BLaER1 (cell line): ENCODE results near the gene DPP3.

Source experiments
- H3K27ac ChIP-seq: shearing (Covaris generic); formaldehyde crosslinking; 2 replicates; pipeline ENCODE4 v1.8.1; 2022
- H3K27me3 ChIP-seq: shearing (Covaris generic); formaldehyde crosslinking; 2 replicates; pipeline ENCODE4 v1.8.1; 2022
- H3K36me3 ChIP-seq: shearing (Covaris generic); formaldehyde crosslinking; 2 replicates; pipeline ENCODE4 v1.8.1; 2022
- H3K4me1 ChIP-seq: shearing (Covaris generic); formaldehyde crosslinking; 2 replicates; pipeline ENCODE4 v1.8.1; 2022
- H3K4me2 ChIP-seq: shearing (Covaris generic); formaldehyde crosslinking; 2 replicates; pipeline ENCODE4 v1.8.1; 2022
- H3K4me3 ChIP-seq: shearing (Covaris generic); formaldehyde crosslinking; 2 replicates; pipeline ENCODE4 v1.8.1; 2022
- H3K9ac ChIP-seq: shearing (Covaris generic); formaldehyde crosslinking; 2 replicates; pipeline ENCODE4 v1.8.1; 2022
- H3K9me3 ChIP-seq: shearing (Covaris generic); formaldehyde crosslinking; 2 replicates; pipeline ENCODE4 v1.8.1; 2022
- H4K20me1 ChIP-seq: shearing (Covaris generic); formaldehyde crosslinking; 2 replicates; pipeline ENCODE4 v1.8.1; 2022
- Cebpa-rat ChIP-seq: shearing (Covaris generic); IDR thresholded peaks from 2 replicates; pipeline ENCODE4 v1.8.1; 2022

Gene DPP3

DNA sequence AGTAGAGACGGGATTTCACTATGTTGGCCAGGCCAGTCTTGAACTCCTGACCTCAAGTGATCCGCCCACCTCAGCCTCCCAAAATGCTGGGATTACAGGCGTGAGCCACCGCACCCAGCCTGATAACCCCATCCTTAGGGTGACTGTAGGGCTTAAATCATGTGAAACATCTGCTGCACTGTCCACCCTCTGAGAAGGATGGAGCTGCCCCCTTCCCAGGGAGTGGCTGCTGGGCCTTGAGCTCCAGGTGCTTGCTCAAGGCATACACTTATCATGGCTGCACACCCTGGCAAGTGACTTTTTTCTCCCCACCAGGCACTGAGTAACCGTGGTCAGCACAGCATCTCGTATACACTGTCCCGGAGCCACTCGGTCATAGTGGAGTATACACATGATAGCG, 8.2 kb upstream of the DPP3 start:
- Histone ChIP-seq H3K9me3 (no peaks in the 10 kb centered on the region), H3K4me3 (no peak overlapping the region), H3K27ac (no peak overlapping the region), H3K4me1 (peaks cover 20% of the 10 kb centered on the region), H4K20me1 (peaks cover 44% of the 10 kb centered on the region), H3K4me2 (no peak overlapping the region), H3K36me3 (peaks cover 75% of the 10 kb centered on the region), H3K27me3 (no peaks in the 10 kb centered on the region), H3K9ac (no peak overlapping the region)
- TF ChIP-seq Cebpa-rat, result no peak

DNA sequence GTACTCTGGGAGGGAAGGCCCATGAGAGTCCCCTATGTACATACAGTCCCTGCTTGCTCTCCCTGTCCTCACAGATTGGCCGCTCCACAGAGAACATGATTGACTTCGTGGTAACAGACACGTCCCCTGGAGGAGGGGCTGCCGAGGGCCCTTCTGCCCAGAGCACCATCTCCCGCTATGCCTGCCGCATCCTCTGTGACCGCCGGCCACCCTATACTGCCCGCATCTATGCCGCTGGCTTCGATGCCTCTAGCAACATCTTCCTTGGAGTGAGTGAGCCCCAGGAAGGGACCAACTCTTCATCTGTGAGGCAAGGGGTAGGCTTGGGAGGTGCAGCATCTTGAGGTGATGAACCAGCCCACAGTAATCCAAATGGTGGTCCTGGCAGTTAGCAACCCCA, 7.1 kb upstream of the DPP3 start:
- Histone ChIP-seq H4K20me1 (peaks cover 43% of the 10 kb centered on the region), H3K4me2 (no peak overlapping the region), H3K4me1 (peaks cover 9% of the 10 kb centered on the region), H3K27me3 (no peaks in the 10 kb centered on the region), H3K36me3 (peaks cover 85% of the 10 kb centered on the region), H3K4me3 (no peak overlapping the region), H3K9ac (no peak overlapping the region), H3K27ac (no peak overlapping the region), H3K9me3 (no peaks in the 10 kb centered on the region)
- TF ChIP-seq Cebpa-rat, result no peak

DNA sequence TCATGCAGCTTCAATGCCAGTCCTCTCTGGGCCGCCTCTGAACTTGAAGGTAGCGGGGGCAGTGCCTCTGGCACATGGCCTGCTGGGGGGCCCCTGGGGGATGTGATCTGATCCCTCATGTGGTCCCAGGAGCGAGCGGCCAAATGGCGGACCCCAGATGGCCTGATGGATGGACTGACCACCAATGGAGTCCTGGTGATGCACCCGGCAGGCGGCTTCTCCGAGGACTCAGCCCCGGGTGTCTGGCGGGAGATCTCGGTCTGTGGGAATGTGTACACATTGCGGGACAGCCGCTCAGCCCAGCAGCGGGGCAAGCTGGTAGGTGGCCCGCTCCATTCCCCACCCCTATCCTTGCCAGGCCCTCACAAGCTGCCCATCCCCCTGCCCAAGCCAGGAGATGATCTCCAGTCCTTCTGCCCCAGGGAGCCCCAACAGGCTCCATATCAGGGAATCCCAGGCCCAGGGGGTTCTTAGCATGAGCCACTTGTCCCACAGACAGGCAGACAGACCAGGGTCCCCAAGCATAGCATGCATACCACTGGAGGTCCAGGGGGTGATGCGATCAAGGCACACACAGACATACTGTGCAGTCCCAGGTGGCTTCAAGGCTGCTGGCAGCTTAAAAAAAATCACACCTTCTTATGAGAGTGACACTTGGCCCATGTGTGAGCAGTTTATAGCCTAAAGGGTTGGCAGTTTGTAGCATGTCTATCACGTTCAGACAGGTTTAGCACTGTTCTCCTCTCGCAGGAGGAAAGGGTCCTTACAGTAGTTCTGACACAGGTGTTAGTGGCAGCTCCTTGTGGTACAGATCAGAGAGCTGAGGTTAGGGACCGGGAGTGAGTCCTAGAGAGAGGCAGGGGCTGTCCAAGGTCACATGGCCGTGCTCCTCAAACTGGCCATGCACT, 6.4 kb upstream of the DPP3 start:
- Histone ChIP-seq H3K27ac (no peak overlapping the region), H3K9me3 (no peaks in the 10 kb centered on the region), H3K36me3 (peaks cover 85% of the 10 kb centered on the region), H3K4me1 (peaks cover 3% of the 10 kb centered on the region), H4K20me1 (peaks cover 41% of the 10 kb centered on the region), H3K27me3 (no peaks in the 10 kb centered on the region), H3K4me2 (no peak overlapping the region), H3K4me3 (no peak overlapping the region), H3K9ac (no peak overlapping the region)
- TF ChIP-seq Cebpa-rat, result no peak

DNA sequence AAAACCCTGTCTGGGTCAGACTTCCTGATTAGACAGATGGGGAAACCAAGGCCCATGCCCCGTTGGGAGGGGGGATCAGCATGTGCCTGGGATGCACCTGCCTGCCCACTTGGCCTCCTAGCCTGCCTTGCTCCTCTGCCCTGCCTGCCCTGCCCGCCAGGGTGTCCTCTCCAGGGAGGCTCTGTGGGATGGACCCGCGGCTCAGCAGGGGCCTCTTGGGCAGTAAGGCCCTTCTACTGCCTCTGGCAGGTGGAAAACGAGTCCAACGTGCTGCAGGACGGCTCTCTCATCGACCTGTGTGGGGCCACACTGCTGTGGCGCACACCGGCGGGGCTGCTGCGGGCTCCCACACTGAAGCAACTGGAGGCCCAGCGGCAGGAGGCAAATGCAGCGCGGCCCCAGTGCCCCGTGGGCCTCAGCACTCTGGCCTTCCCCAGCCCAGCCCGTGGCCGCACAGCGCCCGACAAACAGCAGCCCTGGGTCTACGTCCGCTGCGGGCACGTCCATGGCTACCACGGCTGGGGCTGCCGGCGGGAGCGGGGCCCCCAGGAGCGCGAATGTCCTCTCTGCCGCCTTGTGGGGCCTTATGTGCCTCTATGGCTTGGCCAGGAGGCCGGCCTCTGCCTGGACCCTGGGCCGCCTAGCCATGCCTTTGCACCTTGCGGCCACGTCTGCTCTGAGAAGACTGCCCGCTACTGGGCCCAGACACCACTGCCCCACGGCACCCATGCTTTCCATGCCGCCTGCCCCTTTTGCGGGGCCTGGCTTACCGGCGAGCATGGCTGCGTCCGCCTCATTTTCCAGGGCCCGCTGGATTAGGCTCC, 4.7 kb upstream of the DPP3 start:
- H3K27me3 ChIP-seq, result no peaks in the 10 kb centered on the region
- H3K36me3 ChIP-seq, result peaks cover 75% of the 10 kb centered on the region
- no peak overlapping the region for H3K27ac ChIP-seq
- H3K4me1 ChIP-seq, result peaks cover 8% of the 10 kb centered on the region
- no peaks in the 10 kb centered on the region for H3K9me3 ChIP-seq
- no peak overlapping the region for H3K4me3 ChIP-seq
- no peak overlapping the region; the same call in 1 of the 2 replicates for H3K4me2 ChIP-seq
- H3K9ac ChIP-seq, result no peak overlapping the region; the same call in 1 of the 2 replicates
- no peak for TF ChIP-seq Cebpa-rat
- peaks cover 40% of the 10 kb centered on the region for H4K20me1 ChIP-seq

DNA sequence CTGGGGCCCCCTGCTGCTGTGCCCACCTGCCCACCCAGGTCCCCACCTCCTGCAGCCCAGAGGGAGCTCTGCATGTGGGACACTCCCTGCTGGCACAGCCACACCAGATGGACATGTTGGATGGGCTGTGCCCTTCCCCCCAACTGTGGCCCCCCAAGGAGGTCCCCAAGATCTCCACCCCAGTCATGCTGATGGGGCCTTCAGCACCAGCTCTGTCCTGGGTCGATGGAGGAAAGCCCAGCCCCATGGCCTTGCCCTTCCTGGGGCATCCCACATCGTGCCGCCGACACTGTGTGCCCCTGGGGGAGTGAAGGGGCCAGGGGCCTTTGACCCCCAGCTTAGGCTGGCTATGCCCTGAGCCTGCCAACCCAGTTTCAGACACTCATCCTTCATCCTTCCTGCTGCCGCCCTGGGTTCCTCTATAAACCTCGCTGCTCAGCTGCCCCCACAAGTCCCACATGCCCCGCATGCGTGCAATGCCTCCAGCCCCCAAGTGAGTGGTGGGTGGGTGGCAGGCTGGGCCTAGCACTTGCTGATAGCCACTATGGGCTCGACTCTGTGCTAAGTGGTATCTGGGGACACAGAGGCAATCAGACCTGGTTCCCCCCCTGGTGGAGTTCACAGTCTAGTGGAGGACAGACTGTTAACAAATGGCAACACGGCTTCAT, 3.9 kb upstream of the DPP3 start:
- Histone ChIP-seq H3K4me1 (peaks cover 14% of the 10 kb centered on the region), H3K4me2 (no peak overlapping the region), H3K9me3 (no peaks in the 10 kb centered on the region), H3K27me3 (no peaks in the 10 kb centered on the region), H3K36me3 (peaks cover 68% of the 10 kb centered on the region), H4K20me1 (peaks cover 40% of the 10 kb centered on the region), H3K27ac (no peak overlapping the region), H3K9ac (no peak overlapping the region), H3K4me3 (no peak overlapping the region)
- no peak for TF ChIP-seq Cebpa-rat

DNA sequence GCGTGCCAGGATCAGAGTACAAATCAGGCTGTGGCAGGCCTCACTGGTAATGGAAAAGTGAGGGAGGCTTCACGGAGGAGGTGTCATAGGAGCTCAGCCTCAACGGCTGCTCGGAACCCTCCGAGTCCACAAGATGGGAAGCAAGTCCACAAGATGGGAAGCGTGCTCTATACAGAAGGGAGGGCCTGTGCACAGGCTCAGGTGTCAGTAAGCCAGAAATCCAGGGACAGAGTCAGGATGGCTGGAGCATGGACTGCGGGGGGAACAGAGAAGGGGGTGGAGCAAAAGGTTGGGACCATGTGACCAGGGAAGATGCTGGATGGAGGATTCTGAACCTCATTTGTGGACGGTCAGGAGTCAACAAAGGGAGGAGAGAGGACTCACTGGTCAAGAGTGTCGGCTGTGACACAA, 3.4 kb upstream of the DPP3 start:
- Histone ChIP-seq H3K9ac (no peak overlapping the region), H3K4me2 (no peak overlapping the region), H3K27me3 (no peaks in the 10 kb centered on the region), H3K4me1 (peaks cover 14% of the 10 kb centered on the region), H3K36me3 (peaks cover 62% of the 10 kb centered on the region), H3K4me3 (no peak overlapping the region), H4K20me1 (peaks cover 40% of the 10 kb centered on the region), H3K9me3 (no peaks in the 10 kb centered on the region), H3K27ac (no peak overlapping the region)
- no peak for TF ChIP-seq Cebpa-rat

DNA sequence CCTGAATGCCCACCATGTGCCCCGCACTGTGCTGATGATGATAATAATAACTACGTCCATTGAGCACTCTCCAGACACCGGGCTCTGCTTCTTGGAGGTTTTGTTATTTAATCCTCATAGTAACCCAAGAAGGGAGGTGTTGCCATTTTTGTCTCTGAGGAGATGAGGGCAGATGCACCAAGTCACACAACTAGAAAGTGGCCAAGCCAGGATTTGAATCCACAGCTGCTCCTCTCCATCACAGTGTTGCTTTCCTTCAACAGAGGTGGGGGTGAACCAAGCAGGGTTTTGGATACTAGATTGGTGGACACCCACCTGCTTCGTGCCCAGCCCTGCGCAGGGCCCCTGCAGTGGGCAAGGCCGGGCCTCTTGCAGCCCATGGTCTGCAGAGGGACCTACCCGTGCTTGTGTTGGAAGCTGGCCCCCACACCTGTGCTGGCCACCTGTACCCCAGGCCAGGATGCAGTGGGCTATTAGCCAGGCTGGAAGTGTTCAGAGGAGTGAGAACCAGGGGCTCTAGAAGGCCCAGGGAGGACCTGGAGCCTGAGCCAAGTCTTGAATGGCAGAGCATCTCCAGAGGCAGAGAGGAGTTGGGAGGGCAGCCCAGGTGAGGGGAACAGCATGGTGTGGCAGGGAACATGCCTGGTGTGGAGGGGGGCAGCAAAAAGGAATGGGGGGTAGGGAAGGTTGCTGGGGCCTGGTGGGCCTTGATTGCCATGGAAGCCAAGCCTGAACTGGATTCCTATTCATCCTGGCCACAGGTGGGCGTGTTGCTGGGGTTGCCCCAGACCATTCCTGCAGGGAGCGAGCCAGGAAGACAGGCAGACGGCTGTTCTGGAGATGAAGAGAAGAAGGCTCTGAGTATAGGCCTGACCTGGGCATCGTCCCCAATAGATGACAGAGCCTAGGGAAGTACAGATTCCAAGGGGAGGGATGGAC, 2.7 kb upstream of the DPP3 start:
- no peak overlapping the region for H3K27ac ChIP-seq
- H3K36me3 ChIP-seq, result peaks cover 62% of the 10 kb centered on the region
- no peaks in the 10 kb centered on the region for H3K27me3 ChIP-seq
- H4K20me1 ChIP-seq, result peaks cover 40% of the 10 kb centered on the region
- peaks cover 14% of the 10 kb centered on the region for H3K4me1 ChIP-seq
- H3K4me3 ChIP-seq, result no peak overlapping the region
- H3K4me2 ChIP-seq, result no peak overlapping the region
- TF ChIP-seq Cebpa-rat, result no peak
- H3K9ac ChIP-seq, result no peak overlapping the region
- no peaks in the 10 kb centered on the region for H3K9me3 ChIP-seq

DNA sequence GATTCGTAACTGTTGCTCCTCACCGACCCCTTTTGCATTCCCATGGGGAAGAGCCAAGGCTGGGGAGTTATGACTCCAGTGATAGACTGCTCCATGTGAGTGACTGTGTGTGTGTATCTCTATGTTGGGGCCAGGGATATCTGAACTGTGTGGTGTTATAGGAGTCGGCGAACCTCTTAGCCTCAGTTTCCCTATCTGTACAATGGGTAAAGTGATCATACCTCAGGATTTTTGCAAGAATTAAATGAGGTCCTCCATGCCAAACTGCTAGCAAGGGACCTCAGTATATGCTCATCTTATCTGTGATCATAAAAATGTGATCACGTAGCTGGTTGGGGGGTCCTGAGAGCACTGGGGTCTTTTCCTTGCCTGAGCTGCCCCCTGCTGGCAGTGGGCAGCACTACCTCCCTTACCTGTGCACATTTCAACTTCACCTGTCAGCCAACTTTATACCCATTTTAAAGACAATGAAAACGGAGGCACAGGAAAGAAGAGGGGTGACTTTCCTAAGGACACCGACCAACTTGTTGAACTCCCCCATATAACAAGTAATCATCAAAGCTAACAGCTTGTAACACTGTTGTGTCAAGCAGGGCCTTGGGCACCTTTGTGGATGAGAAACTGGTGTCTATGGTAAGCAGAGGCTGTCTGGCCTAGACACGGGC, 1.4 kb upstream of the DPP3 start:
- TF ChIP-seq Cebpa-rat, result no peak
- H3K36me3 ChIP-seq, result peaks cover 58% of the 10 kb centered on the region
- H3K27me3 ChIP-seq, result no peaks in the 10 kb centered on the region
- H3K4me2 ChIP-seq, result peak overlapping the region; percentile 97
- peak overlapping the region; percentile 89 for H3K4me3 ChIP-seq
- H3K9ac ChIP-seq, result peak overlapping the region; percentile 94
- peaks cover 14% of the 10 kb centered on the region for H3K4me1 ChIP-seq
- no peaks in the 10 kb centered on the region for H3K9me3 ChIP-seq
- H4K20me1 ChIP-seq, result peaks cover 40% of the 10 kb centered on the region
- peak overlapping the region; percentile 93; the same call in 1 of the 2 replicates for H3K27ac ChIP-seq
